Prostate gland (tissue), 2 donors: ENCODE data around the gene DNAH14.

Experiments used
- POLR2A ChIP-seq: fragments of 450-650 bp; IDR thresholded peaks from one replicate; pipeline ENCODE4 v1.6.1; 2016; ENCODE audit warnings: antibody characterized with exemption, mild to moderate bottlenecking
- POLR2AphosphoS5 ChIP-seq: sonication (generic); formaldehyde crosslinking; IDR thresholded peaks from one replicate; pipeline ENCODE4 v1.6.1; 2017; ENCODE audit warnings: antibody characterized with exemption
- TF ChIP-seq, protein P1 (sequence below), 4 experiments: fragments of 200-600 bp in 2 of 4; fragments of 450-650 bp in 2 of 4; sonication (generic) in 2 of 4; IDR thresholded peaks; 1 replicate in 3 of 4; 2 replicates in 1 of 4; pipeline ENCODE4 v1.5.1; 2016 to 2019; ENCODE audit warnings: antibody characterized with exemption in 4 of 4, mild to moderate bottlenecking in 2 of 4, moderate library complexity in 2 of 4

DNA sequence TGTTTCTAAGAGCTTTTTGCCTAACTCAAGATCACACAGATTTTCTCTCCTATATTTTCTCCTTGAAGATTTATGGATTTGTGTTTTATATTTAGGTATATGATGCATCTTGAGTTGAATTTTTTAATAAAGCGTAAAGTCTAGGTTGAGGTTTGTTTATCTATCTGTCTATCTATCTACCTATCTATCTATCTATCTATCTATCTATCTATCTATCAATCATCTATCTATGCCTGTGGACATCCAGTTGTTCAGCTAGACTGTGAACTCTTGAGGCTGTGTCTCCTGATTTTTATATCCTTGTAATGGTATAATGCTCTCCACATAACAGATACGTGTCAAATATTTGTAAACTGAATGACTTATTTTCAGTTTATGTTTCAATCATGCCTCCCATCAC, 120.1 kb downstream of the DNAH14 start:
- TF ChIP-seq POLR2AphosphoS5 (no peak), POLR2A (no peak)
- TF ChIP-seq, protein P1, sequence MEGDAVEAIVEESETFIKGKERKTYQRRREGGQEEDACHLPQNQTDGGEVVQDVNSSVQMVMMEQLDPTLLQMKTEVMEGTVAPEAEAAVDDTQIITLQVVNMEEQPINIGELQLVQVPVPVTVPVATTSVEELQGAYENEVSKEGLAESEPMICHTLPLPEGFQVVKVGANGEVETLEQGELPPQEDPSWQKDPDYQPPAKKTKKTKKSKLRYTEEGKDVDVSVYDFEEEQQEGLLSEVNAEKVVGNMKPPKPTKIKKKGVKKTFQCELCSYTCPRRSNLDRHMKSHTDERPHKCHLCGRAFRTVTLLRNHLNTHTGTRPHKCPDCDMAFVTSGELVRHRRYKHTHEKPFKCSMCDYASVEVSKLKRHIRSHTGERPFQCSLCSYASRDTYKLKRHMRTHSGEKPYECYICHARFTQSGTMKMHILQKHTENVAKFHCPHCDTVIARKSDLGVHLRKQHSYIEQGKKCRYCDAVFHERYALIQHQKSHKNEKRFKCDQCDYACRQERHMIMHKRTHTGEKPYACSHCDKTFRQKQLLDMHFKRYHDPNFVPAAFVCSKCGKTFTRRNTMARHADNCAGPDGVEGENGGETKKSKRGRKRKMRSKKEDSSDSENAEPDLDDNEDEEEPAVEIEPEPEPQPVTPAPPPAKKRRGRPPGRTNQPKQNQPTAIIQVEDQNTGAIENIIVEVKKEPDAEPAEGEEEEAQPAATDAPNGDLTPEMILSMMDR (IDR thresholded peaks at IDR 0.05), result no peak
